HepG2 (cell line): ENCODE data around the gene EMP2. TPM values are rescaled to one million over a fixed set of nuclear protein-coding genes. Genes with fewer than 3 reads are reported as not detected.

ENCODE experiments used
- ELF1 ChIP-seq: sonication (generic); formaldehyde crosslinking; IDR thresholded peaks from 2 replicates; pipeline ENCODE4 v1.4.0; 2020; ENCODE audit warnings: missing genetic modification reagents
- HIVEP1 ChIP-seq: sonication (generic); formaldehyde crosslinking; IDR thresholded peaks from 2 replicates; pipeline ENCODE4 v1.4.0; 2020; ENCODE audit warnings: mild to moderate bottlenecking, missing genetic modification reagents
- HMGA1 ChIP-seq: sonication (generic); formaldehyde crosslinking; conservative IDR thresholded peaks from 2 replicates; pipeline ENCODE4 v1.4.0; 2020; ENCODE audit warnings: missing genetic modification reagents
- IKZF1 ChIP-seq: fragments of 450-650 bp; IDR thresholded peaks from 2 replicates; pipeline ENCODE4 v1.7.1; 2016
- SP5 ChIP-seq: IDR thresholded peaks from 2 replicates; pipeline ENCODE4 v1.6.1; 2016; ENCODE audit warnings: low read depth, borderline replicate concordance
- SSRP1 ChIP-seq: IDR thresholded peaks from 2 replicates; pipeline ENCODE4 v1.6.1; 2016; ENCODE audit warnings: control low read depth
- ZFP41 ChIP-seq: sonication (generic); formaldehyde crosslinking; IDR thresholded peaks from 2 replicates; pipeline ENCODE4 v1.4.0; 2020; ENCODE audit warnings: mild to moderate bottlenecking, missing genetic modification reagents, borderline replicate concordance
- ZNF12 ChIP-seq: sonication (generic); formaldehyde crosslinking; IDR thresholded peaks from 2 replicates; pipeline ENCODE4 v1.5.0; 2020; ENCODE audit warnings: missing genetic modification reagents
- ZNF282 ChIP-seq: fragments of 450-650 bp; IDR thresholded peaks from 2 replicates; pipeline ENCODE4 v1.6.1; 2018; ENCODE audit not compliant: partially characterized antibody
- ZNF629 ChIP-seq: sonication (generic); formaldehyde crosslinking; conservative IDR thresholded peaks from 2 replicates; pipeline ENCODE4 v1.5.0; 2020; ENCODE audit warnings: missing genetic modification reagents
- ZNF746 ChIP-seq: sonication (generic); formaldehyde crosslinking; IDR thresholded peaks from 2 replicates; pipeline ENCODE4 v1.8.0; 2022; ENCODE audit warnings: mild to moderate bottlenecking, missing genetic modification reagents
- ZNF879 ChIP-seq: sonication (generic); formaldehyde crosslinking; IDR thresholded peaks from 2 replicates; pipeline ENCODE4 v1.8.1; 2023; ENCODE audit warnings: missing genetic modification reagents
- polyA plus RNA-seq, 8 experiments: library from polyadenylated mRNA; depleted of rRNA in 3 of 8; stranded (reverse) in 7 of 8; unstranded in 1 of 8; fragments of >200 nt; fragmentation: Illumina TruSeq in 4 of 8; extraction: Trizol in 4 of 8; gene quantifications; 2 replicates each; pipeline versions ENCODE4 v1.2.1 to v1.2.3, GENCODE V29; 2011 to 2016; ENCODE audit warnings: low read depth in 4 of 8, missing spikeins in 1 of 8, mixed read lengths in 1 of 8; ENCODE audit not compliant: insufficient read depth in 1 of 8
- total RNA-seq, 5 experiments: library from RNA; depleted of rRNA; stranded (reverse); fragments of >200 nt; fragmentation: Illumina TruSeq; extraction: Trizol; gene quantifications; 2 replicates each; pipeline ENCODE4 v1.2.3, GENCODE V29; 2016; ENCODE audit warnings: low read depth in 1 of 5
- TF ChIP-seq, protein P1 (sequence below): sonication (generic); formaldehyde crosslinking; IDR thresholded peaks from 2 replicates; pipeline ENCODE4 v1.5.0; 2020; ENCODE audit warnings: mild to moderate bottlenecking, missing genetic modification reagents
- TF ChIP-seq, protein P2 (sequence below): sonication (generic); IDR thresholded peaks from 2 replicates; pipeline ENCODE4 v1.6.1; 2016; ENCODE audit warnings: low read depth, borderline replicate concordance
- TF ChIP-seq, protein P3 (sequence below): sonication (generic); formaldehyde crosslinking; IDR thresholded peaks from 2 replicates; pipeline ENCODE4 v1.4.0; 2020; ENCODE audit warnings: mild to moderate bottlenecking, missing genetic modification reagents
- TF ChIP-seq, protein P4 (sequence below): conservative IDR thresholded peaks from 2 replicates; pipeline ENCODE4 v1.6.1; 2018; ENCODE audit warnings: missing genetic modification reagents
- TF ChIP-seq, protein P5 (sequence below): sonication (generic); formaldehyde crosslinking; IDR thresholded peaks from 2 replicates; pipeline ENCODE4 v1.8.0; 2022; ENCODE audit warnings: missing genetic modification reagents, mild to moderate bottlenecking, borderline replicate concordance
- TF ChIP-seq, protein P6 (sequence below): sonication (generic); formaldehyde crosslinking; IDR thresholded peaks from 2 replicates; pipeline ENCODE4 v1.5.1; 2020; ENCODE audit warnings: mild to moderate bottlenecking, missing genetic modification reagents, moderate library complexity

The EMP2 gene
- total and polyA plus RNA-seq, 2 of the 13 experiments (the other 11 are each of a cell fraction or from before 2014, with no cell fraction given), result 24.6 to 91.2 TPM

DNA sequence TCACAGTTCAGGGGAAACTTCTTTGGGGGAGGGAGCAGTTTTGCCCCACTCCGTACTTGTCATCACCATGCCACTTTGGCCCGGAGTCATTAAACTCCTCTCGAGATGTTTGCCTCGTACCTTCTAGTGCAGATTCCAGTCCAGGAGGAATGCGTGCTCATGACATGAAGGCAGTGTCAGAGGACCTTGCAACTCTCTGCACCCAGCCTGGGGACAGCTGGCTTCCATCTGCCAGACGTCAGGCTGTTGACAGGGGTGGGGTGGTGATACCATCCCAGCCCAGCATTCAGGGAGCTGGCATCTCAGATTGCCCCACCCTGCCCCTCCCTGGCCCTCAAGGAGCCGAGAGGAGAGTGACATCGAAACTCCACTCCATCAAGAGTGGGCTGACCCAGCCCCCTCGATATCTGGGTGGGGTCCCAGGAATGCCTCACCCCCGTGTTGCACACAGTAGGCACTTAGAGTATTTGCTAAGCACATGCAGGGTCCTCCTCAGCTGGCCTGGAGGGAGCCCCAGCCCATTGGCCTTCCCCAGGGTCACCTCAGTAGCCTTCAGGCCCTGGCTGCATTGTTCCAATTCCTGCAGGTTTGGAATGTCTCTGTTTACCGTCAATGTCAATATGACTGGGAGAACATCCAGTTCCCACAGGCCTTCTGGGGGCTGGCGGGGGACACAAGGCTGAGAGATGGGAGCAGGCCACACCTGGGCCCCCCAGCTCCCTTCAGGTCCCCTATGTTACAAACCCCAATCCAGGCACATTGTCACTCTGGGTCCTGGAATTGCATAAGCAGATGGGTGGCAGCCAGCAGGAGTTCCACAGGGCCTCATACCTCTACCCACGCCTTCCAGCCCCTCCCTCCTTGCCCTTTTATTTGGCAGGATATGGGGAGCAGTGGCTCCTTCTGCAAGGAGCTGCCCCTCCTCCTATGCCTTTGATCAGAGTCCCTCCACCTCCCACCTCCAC lies 21.3 kb upstream of the EMP2 start (continued):
- TF ChIP-seq, protein P1, sequence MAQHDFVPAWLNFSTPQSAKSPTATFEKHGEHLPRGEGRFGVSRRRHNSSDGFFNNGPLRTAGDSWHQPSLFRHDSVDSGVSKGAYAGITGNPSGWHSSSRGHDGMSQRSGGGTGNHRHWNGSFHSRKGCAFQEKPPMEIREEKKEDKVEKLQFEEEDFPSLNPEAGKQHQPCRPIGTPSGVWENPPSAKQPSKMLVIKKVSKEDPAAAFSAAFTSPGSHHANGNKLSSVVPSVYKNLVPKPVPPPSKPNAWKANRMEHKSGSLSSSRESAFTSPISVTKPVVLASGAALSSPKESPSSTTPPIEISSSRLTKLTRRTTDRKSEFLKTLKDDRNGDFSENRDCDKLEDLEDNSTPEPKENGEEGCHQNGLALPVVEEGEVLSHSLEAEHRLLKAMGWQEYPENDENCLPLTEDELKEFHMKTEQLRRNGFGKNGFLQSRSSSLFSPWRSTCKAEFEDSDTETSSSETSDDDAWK, result no peak
- TF ChIP-seq ZNF12 (CRISPR knock-in tag), result no peak
- TF ChIP-seq ZNF879 (CRISPR knock-in tag), result no peak
- TF ChIP-seq ELF1 (CRISPR knock-in tag), result no peak
- TF ChIP-seq HIVEP1 (CRISPR knock-in tag), result no peak
- TF ChIP-seq ZNF282, result no peak
- TF ChIP-seq, protein P2, sequence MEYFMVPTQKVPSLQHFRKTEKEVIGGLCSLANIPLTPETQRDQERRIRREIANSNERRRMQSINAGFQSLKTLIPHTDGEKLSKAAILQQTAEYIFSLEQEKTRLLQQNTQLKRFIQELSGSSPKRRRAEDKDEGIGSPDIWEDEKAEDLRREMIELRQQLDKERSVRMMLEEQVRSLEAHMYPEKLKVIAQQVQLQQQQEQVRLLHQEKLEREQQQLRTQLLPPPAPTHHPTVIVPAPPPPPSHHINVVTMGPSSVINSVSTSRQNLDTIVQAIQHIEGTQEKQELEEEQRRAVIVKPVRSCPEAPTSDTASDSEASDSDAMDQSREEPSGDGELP, result peak; percentile 84
- TF ChIP-seq ZFP41 (CRISPR knock-in tag), result no peak
- 0 out of 2 replicates have a peak, but pooled peaks have one; percentile 12 for TF ChIP-seq SP5 (CRISPR knock-in tag)
- TF ChIP-seq, protein P3, sequence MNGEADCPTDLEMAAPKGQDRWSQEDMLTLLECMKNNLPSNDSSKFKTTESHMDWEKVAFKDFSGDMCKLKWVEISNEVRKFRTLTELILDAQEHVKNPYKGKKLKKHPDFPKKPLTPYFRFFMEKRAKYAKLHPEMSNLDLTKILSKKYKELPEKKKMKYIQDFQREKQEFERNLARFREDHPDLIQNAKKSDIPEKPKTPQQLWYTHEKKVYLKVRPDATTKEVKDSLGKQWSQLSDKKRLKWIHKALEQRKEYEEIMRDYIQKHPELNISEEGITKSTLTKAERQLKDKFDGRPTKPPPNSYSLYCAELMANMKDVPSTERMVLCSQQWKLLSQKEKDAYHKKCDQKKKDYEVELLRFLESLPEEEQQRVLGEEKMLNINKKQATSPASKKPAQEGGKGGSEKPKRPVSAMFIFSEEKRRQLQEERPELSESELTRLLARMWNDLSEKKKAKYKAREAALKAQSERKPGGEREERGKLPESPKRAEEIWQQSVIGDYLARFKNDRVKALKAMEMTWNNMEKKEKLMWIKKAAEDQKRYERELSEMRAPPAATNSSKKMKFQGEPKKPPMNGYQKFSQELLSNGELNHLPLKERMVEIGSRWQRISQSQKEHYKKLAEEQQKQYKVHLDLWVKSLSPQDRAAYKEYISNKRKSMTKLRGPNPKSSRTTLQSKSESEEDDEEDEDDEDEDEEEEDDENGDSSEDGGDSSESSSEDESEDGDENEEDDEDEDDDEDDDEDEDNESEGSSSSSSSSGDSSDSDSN (CRISPR knock-in tag), result peak; percentile 11; the same call in 1 of the 2 replicates
- TF ChIP-seq, protein P4, sequence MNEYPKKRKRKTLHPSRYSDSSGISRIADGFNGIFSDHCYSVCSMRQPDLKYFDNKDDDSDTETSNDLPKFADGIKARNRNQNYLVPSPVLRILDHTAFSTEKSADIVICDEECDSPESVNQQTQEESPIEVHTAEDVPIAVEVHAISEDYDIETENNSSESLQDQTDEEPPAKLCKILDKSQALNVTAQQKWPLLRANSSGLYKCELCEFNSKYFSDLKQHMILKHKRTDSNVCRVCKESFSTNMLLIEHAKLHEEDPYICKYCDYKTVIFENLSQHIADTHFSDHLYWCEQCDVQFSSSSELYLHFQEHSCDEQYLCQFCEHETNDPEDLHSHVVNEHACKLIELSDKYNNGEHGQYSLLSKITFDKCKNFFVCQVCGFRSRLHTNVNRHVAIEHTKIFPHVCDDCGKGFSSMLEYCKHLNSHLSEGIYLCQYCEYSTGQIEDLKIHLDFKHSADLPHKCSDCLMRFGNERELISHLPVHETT (CRISPR knock-in tag), result 0 out of 2 replicates have a peak, but pooled peaks have one; percentile 16
- TF ChIP-seq, protein P5, sequence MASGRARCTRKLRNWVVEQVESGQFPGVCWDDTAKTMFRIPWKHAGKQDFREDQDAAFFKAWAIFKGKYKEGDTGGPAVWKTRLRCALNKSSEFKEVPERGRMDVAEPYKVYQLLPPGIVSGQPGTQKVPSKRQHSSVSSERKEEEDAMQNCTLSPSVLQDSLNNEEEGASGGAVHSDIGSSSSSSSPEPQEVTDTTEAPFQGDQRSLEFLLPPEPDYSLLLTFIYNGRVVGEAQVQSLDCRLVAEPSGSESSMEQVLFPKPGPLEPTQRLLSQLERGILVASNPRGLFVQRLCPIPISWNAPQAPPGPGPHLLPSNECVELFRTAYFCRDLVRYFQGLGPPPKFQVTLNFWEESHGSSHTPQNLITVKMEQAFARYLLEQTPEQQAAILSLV (CRISPR knock-in tag), result 0 out of 2 replicates have a peak, but pooled peaks have one; percentile 14
- no peak for TF ChIP-seq IKZF1
- TF ChIP-seq ZNF629, result peak; percentile 64
- TF ChIP-seq, protein P6, sequence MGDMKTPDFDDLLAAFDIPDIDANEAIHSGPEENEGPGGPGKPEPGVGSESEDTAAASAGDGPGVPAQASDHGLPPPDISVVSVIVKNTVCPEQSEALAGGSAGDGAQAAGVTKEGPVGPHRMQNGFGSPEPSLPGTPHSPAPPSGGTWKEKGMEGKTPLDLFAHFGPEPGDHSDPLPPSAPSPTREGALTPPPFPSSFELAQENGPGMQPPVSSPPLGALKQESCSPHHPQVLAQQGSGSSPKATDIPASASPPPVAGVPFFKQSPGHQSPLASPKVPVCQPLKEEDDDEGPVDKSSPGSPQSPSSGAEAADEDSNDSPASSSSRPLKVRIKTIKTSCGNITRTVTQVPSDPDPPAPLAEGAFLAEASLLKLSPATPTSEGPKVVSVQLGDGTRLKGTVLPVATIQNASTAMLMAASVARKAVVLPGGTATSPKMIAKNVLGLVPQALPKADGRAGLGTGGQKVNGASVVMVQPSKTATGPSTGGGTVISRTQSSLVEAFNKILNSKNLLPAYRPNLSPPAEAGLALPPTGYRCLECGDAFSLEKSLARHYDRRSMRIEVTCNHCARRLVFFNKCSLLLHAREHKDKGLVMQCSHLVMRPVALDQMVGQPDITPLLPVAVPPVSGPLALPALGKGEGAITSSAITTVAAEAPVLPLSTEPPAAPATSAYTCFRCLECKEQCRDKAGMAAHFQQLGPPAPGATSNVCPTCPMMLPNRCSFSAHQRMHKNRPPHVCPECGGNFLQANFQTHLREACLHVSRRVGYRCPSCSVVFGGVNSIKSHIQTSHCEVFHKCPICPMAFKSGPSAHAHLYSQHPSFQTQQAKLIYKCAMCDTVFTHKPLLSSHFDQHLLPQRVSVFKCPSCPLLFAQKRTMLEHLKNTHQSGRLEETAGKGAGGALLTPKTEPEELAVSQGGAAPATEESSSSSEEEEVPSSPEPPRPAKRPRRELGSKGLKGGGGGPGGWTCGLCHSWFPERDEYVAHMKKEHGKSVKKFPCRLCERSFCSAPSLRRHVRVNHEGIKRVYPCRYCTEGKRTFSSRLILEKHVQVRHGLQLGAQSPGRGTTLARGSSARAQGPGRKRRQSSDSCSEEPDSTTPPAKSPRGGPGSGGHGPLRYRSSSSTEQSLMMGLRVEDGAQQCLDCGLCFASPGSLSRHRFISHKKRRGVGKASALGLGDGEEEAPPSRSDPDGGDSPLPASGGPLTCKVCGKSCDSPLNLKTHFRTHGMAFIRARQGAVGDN (CRISPR knock-in tag), result peak; percentile 71
- no peak for TF ChIP-seq HMGA1 (CRISPR knock-in tag)
- no peak; the same call in 1 of the 2 replicates for TF ChIP-seq SSRP1
- TF ChIP-seq ZNF746 (CRISPR knock-in tag), result no peak
